Transverse colon (tissue), 3 donors: ENCODE results near the gene ZBTB8OS.

Experiments
- POLR2A ChIP-seq: fragments of 450-650 bp; IDR thresholded peaks from one replicate; pipeline ENCODE4 v1.6.1; 2016; ENCODE audit warnings: antibody characterized with exemption, mild to moderate bottlenecking, moderate library complexity
- TF ChIP-seq, protein P1 (sequence below), 5 experiments: fragments of 200-600 bp in 3 of 5; fragments of 450-650 bp in 2 of 5; sonication (generic) in 3 of 5; IDR thresholded peaks; 1 replicate in 2 of 5; 2 replicates in 3 of 5; pipeline ENCODE4 v1.5.1; 2016 to 2017; ENCODE audit warnings: antibody characterized with exemption in 5 of 5, inconsistent platforms in 3 of 5, mild to moderate bottlenecking in 2 of 5, moderate library complexity in 1 of 5

DNA sequence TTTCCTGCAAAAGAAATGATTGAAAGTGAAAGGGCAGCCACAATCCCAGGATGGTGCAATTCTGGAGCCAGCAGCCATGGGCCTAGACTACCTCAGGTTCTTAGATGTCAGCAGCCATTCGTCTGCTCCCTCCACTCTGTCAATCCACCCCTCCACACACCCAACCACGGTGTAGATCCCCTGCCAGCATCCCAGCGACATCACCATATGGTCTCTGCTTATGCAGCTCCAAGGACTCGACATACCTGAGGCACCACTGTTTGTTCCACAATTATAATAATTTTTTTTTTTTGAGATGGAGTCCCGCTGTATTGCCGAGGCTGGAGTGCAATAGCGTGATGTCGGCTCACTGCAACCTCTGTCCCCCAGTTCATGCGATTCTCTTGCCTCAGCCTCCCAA, 45.7 kb upstream of the ZBTB8OS start:
- TF ChIP-seq, protein P1, sequence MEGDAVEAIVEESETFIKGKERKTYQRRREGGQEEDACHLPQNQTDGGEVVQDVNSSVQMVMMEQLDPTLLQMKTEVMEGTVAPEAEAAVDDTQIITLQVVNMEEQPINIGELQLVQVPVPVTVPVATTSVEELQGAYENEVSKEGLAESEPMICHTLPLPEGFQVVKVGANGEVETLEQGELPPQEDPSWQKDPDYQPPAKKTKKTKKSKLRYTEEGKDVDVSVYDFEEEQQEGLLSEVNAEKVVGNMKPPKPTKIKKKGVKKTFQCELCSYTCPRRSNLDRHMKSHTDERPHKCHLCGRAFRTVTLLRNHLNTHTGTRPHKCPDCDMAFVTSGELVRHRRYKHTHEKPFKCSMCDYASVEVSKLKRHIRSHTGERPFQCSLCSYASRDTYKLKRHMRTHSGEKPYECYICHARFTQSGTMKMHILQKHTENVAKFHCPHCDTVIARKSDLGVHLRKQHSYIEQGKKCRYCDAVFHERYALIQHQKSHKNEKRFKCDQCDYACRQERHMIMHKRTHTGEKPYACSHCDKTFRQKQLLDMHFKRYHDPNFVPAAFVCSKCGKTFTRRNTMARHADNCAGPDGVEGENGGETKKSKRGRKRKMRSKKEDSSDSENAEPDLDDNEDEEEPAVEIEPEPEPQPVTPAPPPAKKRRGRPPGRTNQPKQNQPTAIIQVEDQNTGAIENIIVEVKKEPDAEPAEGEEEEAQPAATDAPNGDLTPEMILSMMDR (IDR thresholded peaks at IDR 0.05): no peak
- no peak for TF ChIP-seq POLR2A
